Fibroblast of skin of abdomen (primary cell): ENCODE data around the gene KCNN3. TPM values are rescaled to one million over a fixed set of nuclear protein-coding genes. Genes with fewer than 3 reads are reported as not detected.
"Not testable (repeated sequence)": the region's sequence is repeated elsewhere in the genome, so short reads cannot be mapped to it uniquely, and the experiment has no call there.

Source experiments
- DNase-seq: peaks from one replicate; pipeline ENCODE4 v3.0.0-alpha.2; 2013
- polyA plus RNA-seq, 2 experiments: library from polyadenylated mRNA; unstranded; fragments of 120-200 nt; gene quantifications; one replicate each; pipeline ENCODE4 v1.2.1, GENCODE V29; 2013; ENCODE audit not compliant: insufficient read length in 2 of 2

Gene KCNN3
- polyA plus RNA-seq (2013, experiment 1 of 2; ENCODE audit: insufficient read length), result 0.28 TPM
- polyA plus RNA-seq (2013, experiment 2 of 2; ENCODE audit: insufficient read length), result 0.11 TPM

DNA sequence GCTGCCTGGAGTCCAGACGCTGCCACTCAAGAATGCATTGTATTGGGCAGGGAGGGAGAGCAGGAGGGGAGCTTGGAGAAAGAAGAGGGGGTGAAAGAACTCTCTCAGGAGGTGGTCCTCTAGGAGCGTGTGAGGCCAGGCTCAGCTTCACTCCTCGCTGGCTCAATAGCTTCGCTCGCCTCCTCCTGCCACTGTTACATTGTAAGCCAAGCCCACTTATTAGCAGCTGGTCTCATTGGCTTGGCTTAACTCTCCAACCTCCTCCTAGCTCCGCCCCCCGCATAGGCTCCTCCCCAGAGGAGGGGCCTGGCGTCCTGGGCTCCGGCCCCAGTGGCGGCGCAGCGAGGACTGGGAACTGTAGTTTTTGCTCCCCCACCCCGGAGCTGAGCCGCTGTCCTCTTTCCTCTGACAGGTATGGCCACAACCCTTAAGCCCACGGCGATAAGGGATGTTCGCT, at the start of gene KCNN3:
Gene KCNN3 (minus strand): TSS at position 167 of the 457 bp plus-strand sequence. CDS start 317 bp downstream, outside the sequence.
- DNase-seq, result peak; percentile 87

DNA sequence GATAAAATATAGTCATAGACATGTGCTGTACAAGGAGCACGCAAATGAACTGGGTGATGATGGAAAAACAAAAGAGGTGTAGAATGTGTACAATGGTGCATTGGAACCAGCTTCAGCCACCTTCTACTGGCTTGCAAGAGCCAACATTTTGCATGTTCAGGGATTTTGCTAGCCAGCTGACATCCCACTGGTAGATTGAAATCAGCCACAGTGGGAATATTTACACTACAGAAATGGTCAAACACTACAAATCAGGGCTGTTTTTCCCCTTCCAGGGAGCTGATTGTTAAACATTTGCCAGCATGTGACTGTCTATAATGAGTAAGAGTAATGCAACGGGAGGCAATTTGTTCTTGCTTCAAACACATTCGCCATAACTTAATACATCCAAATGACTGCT, 43.2 kb upstream of the KCNN3 start:
- DNase-seq, result no peak

DNA sequence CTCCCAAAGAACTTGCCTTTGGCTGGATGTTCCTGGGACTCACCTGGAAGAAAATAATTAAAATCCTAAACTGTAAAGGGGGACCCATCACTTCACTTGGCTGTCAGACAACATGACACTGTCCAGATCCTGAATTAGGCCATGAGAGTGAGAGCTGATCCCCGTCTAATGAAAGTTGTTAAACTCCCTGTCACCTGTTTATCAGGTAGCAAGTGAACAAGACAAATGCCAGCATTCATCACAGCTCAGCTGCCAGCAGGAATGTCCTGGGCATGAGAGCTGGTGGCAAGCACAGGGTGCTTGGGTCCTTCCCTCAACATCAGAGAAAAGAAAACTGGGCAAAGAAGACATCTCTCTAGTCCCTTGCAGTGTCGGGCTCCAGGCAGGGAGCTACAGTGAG, 42.7 kb upstream of the KCNN3 start:
- no peak for DNase-seq

DNA sequence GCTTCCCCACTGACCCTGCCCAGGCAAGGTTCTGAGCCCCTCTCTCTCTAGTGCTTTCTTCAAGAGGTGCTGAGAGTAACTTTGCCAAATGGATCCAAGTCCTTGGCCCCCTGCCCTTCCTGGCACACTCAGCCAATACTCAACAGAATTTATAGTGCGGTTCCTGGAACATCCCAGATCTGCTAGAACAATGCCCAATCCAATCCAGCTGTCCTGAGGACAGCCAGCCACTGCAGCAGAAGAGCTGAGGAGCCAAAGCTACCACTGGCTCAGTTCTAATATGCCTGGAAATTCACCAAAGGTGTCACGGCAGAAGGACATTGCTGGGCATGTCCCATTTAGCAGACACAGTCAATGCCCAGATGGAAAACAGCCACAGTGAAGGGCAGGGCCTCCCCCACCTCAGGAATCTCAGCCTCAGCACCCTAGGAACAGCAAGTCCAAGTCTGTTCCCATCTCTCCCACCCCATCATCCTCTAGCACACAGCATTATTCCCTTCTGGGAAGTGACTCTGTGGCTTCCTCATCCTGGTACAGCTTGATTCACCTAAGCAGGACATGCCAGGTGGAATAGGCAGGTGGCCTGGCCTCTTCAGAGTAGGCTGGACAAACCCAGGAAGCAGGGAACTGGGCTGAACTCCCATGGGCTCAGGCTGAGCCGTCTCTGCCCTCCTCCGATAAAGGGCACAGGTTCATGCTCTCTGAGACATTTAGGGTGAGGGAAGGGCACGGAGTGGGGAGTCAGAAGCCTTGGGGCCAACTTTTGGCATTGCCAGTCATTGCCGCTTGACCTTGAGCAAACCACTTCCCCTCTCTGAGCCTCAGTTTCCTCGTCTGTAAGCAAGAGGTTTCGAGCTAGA, 41.8 kb upstream of the KCNN3 start:
- no peak for DNase-seq

DNA sequence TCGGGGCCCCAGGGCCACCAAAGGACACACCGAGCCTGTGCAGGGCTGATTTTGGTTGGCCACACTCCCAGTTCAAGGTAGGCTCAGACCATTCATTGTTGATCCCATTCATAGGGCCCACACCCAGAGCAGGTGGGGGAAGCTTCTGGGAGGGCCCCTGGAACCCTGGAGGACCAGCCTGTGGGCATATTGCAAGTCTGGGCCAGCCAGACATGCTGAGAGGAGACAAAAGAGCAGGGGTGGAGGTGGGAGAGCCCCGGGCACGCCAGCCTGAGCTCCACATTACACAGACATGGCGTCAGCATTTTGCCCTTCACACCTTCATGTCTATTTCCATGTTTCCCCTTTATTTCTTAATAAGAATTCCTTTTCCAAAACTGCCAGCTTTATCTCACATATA, 40.8 kb upstream of the KCNN3 start:
- no peak for DNase-seq

DNA sequence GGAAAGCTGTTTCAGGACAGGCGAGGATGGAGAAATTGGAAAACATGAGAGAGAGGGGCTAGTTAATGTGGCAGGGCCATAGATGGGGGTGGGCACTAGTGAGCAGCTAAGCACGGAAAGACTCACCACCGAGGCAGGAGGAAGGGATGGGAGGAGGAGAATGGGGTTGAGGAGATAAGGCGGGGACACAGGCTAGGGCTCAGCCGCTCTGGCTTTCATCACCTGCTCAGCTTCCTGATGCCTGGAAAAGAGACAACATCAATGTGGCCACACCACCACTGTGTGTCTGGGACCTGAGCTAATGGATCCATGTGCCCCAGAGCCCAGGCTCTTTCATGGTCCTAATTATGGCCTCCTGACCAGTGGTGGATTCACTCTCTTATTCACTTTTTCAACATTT, 38.9 kb upstream of the KCNN3 start:
- DNase-seq, result no peak

DNA sequence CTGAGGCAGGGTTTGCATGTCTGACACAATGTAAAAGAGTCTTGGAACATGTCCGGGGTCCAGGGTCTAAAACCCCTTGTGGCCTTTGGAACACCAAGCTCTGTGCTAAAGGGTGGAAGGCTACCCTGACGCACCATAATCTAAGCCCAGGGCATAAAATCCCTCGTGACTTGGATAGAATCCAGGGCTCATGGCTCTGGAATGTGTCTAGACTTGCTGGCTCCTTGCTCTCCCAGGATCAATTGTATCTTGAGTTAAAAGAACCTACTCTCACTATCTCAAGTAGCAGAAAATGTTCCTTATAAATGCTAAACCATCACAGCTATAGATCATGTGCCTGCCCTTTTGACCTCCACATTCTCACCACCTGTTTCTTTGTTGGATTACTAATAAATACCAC, 38.0 kb upstream of the KCNN3 start:
- DNase-seq, result not testable (repeated sequence)

DNA sequence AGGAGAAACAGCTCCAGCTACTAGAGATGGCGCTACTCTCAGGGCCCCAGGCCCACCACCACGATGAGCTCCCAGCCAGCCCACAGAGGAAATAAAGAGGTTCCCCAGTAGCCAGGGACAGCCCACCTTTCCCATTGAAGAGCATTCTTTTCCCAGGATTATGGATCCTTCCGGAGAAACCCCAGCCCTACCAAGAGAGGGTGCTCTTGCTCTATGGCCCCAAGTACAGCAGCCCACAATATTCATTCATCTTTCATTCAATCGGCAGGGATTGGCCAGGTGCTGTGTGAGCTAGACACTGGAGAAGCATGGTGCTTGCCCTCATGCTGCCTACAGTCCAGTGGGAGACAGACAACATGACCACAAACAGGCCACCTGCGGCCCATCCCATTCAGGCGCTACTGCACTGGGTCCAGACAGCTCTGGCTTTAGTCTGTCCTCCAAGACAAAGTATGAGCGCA, 36.6 kb upstream of the KCNN3 start:
- no peak for DNase-seq

DNA sequence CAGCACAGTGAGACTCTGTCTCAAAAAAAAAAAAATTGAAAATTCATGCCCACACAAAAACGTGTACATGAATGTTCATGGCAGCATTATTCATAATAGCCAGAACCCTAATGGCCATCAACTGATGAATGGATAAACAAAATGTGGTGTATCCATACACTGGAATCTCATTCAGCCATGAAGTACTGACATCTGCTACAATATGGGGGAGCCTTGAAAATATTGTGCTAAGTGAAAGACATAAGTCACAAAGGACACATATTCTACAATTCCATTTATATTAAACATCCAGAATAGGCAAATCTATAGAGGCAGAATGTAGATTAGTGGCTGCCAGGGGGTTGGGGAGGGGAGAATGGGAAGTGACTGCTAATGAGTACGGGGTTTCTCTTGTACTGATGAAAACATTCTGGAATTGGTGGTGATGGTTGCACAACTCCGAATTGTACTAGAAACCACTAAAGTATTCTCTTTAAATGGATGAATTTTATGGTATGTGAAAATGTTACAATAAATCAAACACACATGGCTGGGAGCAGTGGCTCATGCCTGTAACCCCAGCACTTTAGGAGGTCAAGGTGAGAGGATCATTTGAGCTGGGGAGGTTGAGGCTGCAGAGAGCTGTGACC, 33.0 kb upstream of the KCNN3 start:
- peak; percentile 34 for DNase-seq

DNA sequence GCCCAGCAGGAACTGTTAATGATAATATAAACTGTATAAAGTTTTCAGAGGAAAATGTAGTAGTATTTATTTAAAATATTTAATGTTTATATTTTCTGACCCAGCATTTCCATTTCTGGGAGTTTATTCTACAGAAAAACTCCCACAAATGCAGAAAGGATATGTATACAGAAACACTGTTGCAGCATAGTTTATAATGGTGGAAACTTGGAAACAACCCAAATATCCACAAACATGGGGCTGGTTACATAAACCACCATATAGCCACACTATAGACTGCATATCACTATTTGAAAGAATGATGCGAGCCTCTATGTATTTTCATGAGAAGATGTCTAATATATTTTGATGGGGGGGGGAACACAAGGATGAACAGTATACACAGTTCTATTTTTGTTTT, 31.5 kb upstream of the KCNN3 start:
- DNase-seq, result no peak

DNA sequence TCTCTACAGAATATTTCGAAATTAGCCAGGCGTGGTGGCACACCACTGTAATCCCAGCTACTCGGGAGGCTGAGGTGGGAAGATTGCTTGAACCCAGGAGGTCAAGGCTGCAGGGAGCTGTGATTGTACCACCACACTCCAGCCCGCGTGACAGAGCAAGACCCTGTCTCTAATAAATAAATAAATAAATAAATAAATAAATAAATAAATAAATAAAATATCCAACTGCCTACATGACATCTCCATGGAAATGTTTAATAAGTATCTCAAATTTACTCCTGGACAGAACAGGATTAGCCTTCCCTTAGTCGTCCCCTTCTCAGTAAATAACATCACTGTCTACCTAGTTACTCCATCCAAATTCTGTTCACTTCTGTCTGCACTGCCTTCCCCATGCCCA, 29.0 kb upstream of the KCNN3 start:
- no peak for DNase-seq

DNA sequence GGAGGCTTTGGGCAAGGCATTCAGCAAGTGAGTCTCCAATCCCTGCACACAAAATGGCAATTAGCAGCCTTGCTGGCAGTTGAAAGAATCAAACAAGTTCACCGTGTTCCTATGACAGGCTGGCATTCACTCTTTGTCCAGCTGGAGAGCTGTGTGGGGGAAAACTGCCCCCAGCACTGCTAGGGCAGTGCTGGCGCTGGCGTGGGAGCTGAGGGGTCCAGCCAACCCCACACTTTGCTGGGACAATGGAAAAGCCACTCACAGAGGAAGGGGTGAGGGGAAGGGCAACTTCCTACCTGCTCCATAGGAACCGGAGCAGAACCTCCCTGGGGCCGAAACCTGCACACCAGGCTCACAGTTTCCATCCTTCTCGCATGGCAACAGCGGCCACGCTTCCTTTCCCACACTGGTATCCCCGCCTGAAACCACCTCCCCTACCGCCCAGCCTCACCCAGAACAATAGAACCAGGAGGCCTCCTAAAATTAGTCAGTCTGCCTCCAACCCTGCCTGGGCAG, 26.7 kb upstream of the KCNN3 start:
- no peak for DNase-seq

DNA sequence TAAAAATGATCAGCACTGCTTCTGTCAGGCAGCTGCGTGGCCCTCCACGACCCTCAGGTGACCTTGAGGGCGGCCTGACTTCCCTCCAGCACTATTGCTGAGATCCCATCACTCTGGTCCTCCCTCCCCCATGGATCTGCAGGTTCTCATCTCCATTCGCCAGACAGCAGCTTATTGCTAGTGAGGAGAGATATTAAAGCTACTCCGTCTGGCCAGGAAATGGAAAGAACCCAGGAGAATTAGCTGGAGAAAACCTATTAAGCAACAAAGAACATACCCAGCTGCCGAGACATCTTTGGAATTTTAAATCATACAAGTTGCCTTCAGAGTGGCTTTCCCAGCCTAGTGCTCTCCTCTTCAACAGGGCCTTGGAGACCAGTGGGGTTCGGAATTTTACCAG, 25.7 kb upstream of the KCNN3 start:
- no peak for DNase-seq

DNA sequence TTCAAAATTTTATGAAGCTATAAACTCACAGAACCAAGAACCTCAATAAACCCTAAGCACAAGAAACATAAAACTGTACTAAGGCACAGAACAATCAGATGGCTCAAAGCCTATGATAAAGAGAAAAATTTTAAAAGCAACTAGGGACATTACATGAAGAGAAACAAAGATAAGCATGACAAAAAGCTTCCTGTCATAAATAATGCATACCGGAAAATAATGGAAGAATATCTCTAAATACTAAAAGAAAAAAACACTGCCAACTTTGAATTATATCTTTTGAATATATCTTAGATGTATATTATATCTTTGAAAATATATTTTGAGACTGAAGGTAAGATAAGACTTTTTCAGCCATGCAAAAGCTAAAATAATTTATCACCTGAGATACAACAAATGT, 21.4 kb upstream of the KCNN3 start:
- DNase-seq, result no peak

DNA sequence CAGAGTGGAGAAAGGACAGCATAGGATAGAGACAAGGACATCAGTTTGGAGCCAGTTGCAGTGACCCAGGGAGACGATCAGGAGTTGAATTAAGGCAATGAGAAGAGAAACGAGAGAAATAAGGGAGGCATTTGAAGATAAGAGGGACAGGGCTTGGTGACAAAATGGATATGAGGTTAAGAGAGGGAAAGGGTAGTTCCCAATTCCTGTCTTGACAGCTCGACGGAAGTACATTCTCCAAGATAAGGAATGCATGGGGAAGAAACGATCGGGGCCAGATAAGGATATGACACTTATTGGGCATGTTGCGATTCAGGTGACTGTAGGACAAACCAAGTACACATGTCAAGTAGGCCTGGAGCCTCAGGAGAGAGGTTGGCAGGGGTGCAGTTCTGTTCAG, 18.7 kb upstream of the KCNN3 start:
- no peak for DNase-seq

DNA sequence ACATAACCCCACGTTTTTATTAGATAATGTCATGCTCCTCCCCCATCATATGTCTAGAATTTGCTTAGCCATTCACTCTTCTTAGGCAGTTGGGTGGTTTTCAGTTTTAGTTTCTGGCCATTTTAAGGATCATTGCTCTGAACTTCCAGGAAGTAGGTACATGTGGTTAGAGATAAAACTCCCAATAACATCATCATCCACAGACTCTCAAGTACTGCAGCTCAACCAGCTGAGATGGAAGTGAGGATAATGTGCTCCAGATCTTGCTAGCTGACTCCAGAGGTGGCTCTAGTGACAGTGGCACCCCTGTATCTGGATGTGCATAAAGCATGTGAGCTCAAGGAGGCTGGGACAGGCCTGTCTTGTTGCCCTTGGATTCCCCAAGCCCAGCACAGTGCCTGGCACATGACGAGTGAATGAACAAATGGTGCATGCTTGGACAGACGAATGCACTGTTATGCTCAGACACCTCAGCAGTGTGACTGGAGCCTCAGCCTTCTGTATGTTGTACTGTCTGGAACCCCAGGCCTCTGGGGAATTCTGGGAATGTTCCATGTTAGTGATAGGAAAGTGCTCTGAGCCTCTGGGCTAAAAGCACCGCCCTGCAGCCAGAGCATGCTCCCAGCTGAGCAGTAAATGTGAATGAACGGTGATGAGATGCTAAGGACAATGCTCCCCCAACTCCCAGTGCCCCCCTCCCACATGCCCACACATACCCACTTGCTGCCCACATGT, 16.4 kb upstream of the KCNN3 start:
- DNase-seq, result no peak

DNA sequence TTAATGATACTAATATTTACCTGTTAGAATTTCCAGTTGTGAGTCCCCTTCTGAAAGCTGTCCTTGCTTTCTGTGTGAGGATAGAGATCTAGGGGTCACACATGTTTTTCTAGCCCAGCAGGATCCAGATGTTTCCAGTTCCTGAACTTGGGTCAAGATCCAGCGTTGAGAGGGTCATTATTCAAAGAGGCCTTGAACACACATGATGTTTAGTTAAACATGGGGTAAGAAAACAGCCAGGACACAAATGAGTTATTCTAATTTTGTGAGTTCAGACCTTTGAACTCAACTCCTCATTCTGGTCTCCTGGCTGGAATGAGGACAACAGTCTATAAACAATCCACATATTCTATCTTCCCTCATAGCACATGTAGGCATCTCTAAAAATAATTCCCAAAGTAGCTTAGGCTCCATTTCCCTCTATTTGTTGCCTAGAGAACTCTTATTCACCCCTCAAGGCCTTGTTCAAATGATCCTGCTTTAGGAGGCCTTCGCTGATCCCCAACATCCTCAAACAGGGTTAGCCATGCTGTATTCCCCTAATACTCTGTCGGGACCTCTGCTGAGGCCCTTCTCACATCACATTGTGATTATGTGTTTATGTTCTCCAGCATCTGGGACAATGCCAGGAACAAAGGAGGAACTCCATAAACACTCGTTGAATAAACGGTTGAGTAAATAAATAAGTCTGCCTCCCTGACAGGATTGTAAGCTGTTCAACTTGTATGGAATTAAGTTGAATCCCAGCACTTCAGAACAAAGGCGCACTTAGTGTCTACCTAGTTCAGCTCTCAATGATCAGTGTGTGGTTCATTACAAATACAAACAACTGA, 15.0 kb upstream of the KCNN3 start:
- DNase-seq, result no peak

DNA sequence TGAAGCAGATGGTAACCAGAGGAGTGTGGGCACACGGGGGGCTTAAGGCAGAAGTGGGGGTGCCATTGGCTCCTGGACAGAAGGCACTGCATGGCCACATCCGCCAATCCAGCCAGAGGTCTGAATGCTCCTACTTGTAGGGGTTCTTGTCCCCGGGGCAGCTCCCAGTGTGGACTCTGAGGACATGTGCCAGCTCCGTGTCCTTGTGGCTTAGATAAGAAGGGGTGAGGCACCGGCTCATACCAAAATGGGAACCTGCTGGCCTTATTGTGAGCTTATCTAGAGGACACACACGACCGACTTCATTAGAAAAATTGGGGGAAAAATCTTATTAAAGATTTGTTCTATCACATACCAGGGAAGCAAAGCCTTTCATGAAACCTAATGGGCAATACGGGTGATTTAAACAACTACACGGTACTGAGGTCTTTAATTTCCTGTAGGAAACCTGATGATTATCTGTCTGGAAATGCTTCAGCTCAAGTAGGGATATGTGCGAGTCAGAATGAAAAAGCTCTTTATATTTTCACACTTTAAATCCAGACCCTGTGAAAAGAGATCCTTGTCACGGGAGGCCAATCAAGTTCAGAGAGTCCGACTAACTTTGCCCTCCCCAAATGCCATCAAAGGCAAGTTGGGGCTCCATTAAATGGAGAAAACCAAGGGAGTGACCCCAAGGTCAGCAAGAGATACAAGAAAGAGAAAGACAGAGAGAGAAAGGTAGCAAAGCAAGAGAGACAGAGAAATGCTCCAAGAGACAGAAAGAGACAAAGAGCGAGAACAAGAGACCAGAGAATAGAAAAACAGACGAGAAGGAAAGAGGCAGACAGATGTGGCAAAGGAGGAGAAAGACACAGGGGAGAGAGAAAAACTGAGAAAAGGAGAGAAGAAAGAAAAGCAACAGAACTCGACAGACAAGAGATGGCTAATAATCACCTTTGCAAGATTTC, 14.1 kb upstream of the KCNN3 start:
- no peak for DNase-seq

DNA sequence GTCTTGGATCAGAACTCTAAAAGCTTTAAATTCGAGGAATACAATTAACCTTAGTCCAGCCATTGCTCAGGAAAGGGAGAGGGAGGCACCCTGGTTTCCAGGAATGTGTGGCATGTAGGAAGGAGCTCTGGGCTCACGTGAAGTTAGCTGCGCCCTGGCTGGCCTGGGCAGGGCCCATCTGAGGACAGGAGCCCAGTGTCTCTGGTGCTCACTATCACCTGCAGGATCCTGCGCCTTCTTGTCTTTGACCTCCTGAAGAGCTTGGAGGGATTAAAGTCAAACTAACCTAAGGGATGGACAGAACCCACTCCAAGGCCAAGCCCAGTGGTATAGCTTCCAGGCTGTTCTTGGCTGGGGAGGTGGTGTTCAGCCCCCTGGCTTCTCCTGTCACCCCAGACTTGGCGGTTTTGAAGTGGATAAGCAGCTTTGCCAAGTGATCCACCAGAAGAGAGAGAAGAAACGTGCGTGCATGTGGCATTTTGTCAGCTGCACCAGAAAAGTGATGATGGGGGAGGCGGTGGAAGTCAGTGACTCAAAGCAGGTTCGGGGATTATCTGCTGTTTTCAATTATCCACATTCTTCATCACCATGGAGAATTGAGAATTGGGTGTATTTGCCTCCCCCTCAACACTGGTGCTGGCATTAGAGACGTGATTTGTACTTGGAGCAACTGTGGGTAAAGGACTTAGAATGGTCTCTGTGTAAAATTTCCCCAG, 11.9 kb upstream of the KCNN3 start:
- no peak for DNase-seq

DNA sequence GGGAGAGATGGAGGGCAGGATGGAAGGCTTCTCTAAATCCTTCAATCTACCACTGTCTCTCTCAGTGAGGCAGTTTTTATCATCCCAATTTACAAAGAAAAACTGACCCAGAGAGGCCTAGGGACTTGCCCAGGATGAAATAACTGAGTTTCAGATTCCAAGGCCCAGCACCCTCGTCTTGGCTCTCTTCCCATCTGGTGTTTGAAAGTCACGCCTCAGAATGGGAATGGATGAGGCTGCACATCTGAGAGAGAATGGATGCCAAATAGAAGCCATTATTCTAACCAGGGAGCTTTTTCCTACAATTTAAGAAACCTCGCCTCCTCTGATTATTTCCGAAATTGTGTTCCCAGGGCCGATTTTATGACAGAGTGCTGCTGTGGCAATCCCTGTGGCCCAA, 10.6 kb upstream of the KCNN3 start:
- no peak for DNase-seq
